HepG2 (cell line): ENCODE measurements around the gene RBM12. TPM values are rescaled to one million over a fixed set of nuclear protein-coding genes. Genes with fewer than 3 reads are reported as not detected.
A peak's percentile ranks its signal among the peaks of the same experiment; 100 is the strongest.

Source experiments
- BHLHE40 ChIP-seq: IDR thresholded peaks from 2 replicates; pipeline ENCODE4 v1.6.1; 2011; ENCODE audit warnings: low read length, improper control_type of control experiment
- HMGA1 ChIP-seq: sonication (generic); formaldehyde crosslinking; conservative IDR thresholded peaks from 2 replicates; pipeline ENCODE4 v1.4.0; 2020; ENCODE audit warnings: missing genetic modification reagents
- JARID2 ChIP-seq: sonication (generic); formaldehyde crosslinking; IDR thresholded peaks from 2 replicates; pipeline ENCODE4 v1.8.1; 2023; ENCODE audit warnings: missing genetic modification reagents, inconsistent platforms; ENCODE audit not compliant: insufficient replicate concordance
- KDM5A ChIP-seq: fragments of 200-600 bp; sonication (generic); IDR thresholded peaks from 2 replicates; pipeline ENCODE4 v1.7.0; 2018; ENCODE audit warnings: antibody characterized with exemption, mild to moderate bottlenecking, low read length, borderline replicate concordance
- PHB2 ChIP-seq: fragments of 450-650 bp; IDR thresholded peaks from 2 replicates; pipeline ENCODE4 v1.6.1; 2018; ENCODE audit not compliant: partially characterized antibody
- TCF7L2 ChIP-seq: IDR thresholded peaks from 2 replicates; pipeline ENCODE4 v1.6.1; 2011; ENCODE audit warnings: mild to moderate bottlenecking, low read depth, low read length, moderate library complexity
- THRA ChIP-seq: sonication (generic); formaldehyde crosslinking; IDR thresholded peaks from 2 replicates; pipeline ENCODE4 v1.4.0; 2020; ENCODE audit warnings: missing genetic modification reagents, borderline replicate concordance
- ZFP36 ChIP-seq: fragments of 150-350 bp; IDR thresholded peaks from 2 replicates; pipeline ENCODE4 v1.6.1; 2018; ENCODE audit warnings: borderline replicate concordance, low read length, low read depth; ENCODE audit not compliant: partially characterized antibody
- ZHX2 ChIP-seq, 2 experiments: sonication (generic) in 1 of 2; formaldehyde crosslinking in 1 of 2; IDR thresholded peaks; 2 replicates each; pipeline versions ENCODE4 v1.6.1 to v1.9.0; 2014 to 2022; ENCODE audit warnings: antibody characterized with exemption in 1 of 2, borderline replicate concordance in 1 of 2, inconsistent platforms in 1 of 2, low read depth in 1 of 2, missing genetic modification reagents in 1 of 2
- ZNF468 ChIP-seq: sonication (generic); formaldehyde crosslinking; IDR thresholded peaks from 2 replicates; pipeline ENCODE4 v1.8.0; 2022; ENCODE audit warnings: mild to moderate bottlenecking, moderate library complexity, missing genetic modification reagents
- ZNF552 ChIP-seq: sonication (generic); formaldehyde crosslinking; IDR thresholded peaks from 2 replicates; pipeline ENCODE4 v1.9.0; 2022; ENCODE audit warnings: missing genetic modification reagents, mild to moderate bottlenecking, borderline replicate concordance
- ZNF563 ChIP-seq: sonication (generic); formaldehyde crosslinking; IDR thresholded peaks from 2 replicates; pipeline ENCODE4 v1.8.0; 2022; ENCODE audit warnings: mild to moderate bottlenecking, moderate library complexity, missing genetic modification reagents
- ZSCAN31 ChIP-seq: sonication (generic); formaldehyde crosslinking; IDR thresholded peaks from 2 replicates; pipeline ENCODE4 v1.5.0; 2020; ENCODE audit warnings: low read depth, mild to moderate bottlenecking, missing genetic modification reagents
- polyA plus RNA-seq, 8 experiments: library from polyadenylated mRNA; depleted of rRNA in 3 of 8; stranded (reverse) in 7 of 8; unstranded in 1 of 8; fragments of >200 nt; fragmentation: Illumina TruSeq in 4 of 8; extraction: Trizol in 4 of 8; gene quantifications; 2 replicates each; pipeline versions ENCODE4 v1.2.1 to v1.2.3, GENCODE V29; 2011 to 2016; ENCODE audit warnings: low read depth in 4 of 8, missing spikeins in 1 of 8, mixed read lengths in 1 of 8; ENCODE audit not compliant: insufficient read depth in 1 of 8
- total RNA-seq, 5 experiments: library from RNA; depleted of rRNA; stranded (reverse); fragments of >200 nt; fragmentation: Illumina TruSeq; extraction: Trizol; gene quantifications; 2 replicates each; pipeline ENCODE4 v1.2.3, GENCODE V29; 2016; ENCODE audit warnings: low read depth in 1 of 5
- TF ChIP-seq, protein P1 (sequence below): IDR thresholded peaks from 2 replicates; pipeline ENCODE4 v1.6.1; 2016; ENCODE audit warnings: missing compliant biosample characterization, missing genetic modification reagents, borderline replicate concordance
- TF ChIP-seq, protein P2 (sequence below): sonication (generic); formaldehyde crosslinking; IDR thresholded peaks from 2 replicates; pipeline ENCODE4 v1.5.1; 2020; ENCODE audit warnings: mild to moderate bottlenecking, missing genetic modification reagents, moderate library complexity

The RBM12 gene
- total and polyA plus RNA-seq, 2 of the 13 experiments (the other 11 are each of a cell fraction or from before 2014, with no cell fraction given) = 97.9 to 104 TPM

GRCh38 chr20:35615667-35616464 lies 48.8 kb downstream of the RBM12 start, which contains the start of gene SPAG4 (continued):
- no peak; the same call in 1 of the 2 replicates for TF ChIP-seq KDM5A
- TF ChIP-seq THRA (CRISPR knock-in tag) = peak; percentile 80
- peak; percentile 99 for TF ChIP-seq ZHX2 (IDR thresholded peaks at IDR 0.05; ENCODE audit: low read depth)
- TF ChIP-seq ZHX2 (CRISPR knock-in tag; IDR thresholded peaks at IDR 0.05; ENCODE audit: borderline replicate concordance) = peak; percentile 99
- TF ChIP-seq ZNF552 = peak; percentile 97
- TF ChIP-seq, protein P1, sequence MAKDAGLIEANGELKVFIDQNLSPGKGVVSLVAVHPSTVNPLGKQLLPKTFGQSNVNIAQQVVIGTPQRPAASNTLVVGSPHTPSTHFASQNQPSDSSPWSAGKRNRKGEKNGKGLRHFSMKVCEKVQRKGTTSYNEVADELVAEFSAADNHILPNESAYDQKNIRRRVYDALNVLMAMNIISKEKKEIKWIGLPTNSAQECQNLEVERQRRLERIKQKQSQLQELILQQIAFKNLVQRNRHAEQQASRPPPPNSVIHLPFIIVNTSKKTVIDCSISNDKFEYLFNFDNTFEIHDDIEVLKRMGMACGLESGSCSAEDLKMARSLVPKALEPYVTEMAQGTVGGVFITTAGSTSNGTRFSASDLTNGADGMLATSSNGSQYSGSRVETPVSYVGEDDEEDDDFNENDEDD (CRISPR knock-in tag) = peak; percentile 98
- TF ChIP-seq ZNF468 (CRISPR knock-in tag) = peak; percentile 97; the same call in 1 of the 2 replicates
- peak; percentile 99 for TF ChIP-seq ZNF563 (CRISPR knock-in tag)
- TF ChIP-seq ZSCAN31 = peak; percentile 65; the same call in 1 of the 2 replicates
- TF ChIP-seq, protein P2, sequence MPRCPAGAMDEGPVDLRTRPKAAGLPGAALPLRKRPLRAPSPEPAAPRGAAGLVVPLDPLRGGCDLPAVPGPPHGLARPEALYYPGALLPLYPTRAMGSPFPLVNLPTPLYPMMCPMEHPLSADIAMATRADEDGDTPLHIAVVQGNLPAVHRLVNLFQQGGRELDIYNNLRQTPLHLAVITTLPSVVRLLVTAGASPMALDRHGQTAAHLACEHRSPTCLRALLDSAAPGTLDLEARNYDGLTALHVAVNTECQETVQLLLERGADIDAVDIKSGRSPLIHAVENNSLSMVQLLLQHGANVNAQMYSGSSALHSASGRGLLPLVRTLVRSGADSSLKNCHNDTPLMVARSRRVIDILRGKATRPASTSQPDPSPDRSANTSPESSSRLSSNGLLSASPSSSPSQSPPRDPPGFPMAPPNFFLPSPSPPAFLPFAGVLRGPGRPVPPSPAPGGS (CRISPR knock-in tag) = peak; percentile 100
- no peak; the same call in 1 of the 2 replicates for TF ChIP-seq BHLHE40
- TF ChIP-seq HMGA1 (CRISPR knock-in tag) = no peak
- TF ChIP-seq ZFP36 = no peak
- no peak for TF ChIP-seq PHB2
- TF ChIP-seq TCF7L2 = no peak
- no peak for TF ChIP-seq JARID2 (CRISPR knock-in tag)
